Activated CD4-positive, alpha-beta T cell treated with anti-CD3 and anti-CD28 coated beads, Interleukin-2, amount 50 U/mL, for 24 hours (primary cell): ENCODE results near the gene TICRR.

Source experiments
- DNase-seq, 2 donors: peaks; one replicate each; pipeline ENCODE4 v3.0.0-alpha.2; 2020; ENCODE audit warnings: low read depth in 1 of 2, low spot score in 1 of 2

Gene TICRR

GRCh38 chr15:89672221-89673164 lies 97.2 kb downstream of the TICRR start:
- no peak for DNase-seq

DNA sequence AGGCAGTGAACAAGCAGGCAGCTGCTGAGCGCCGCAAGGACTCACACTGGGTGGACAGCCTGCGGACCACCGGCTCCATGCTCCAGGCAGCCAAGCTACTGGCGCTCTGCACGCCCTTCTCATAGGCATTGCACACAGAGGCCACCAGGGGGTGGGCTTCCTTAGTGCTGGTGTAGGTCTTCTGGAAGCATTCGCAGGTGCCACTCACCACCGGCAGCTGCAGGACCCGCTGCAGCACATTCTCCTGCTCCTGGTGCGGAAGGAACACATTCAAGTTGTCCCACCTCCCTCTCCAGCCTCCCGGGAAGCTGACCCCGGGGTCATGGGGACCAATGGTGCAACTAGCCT lies 97.9 kb downstream of the TICRR start:
- DNase-seq, result no peak

GRCh38 chr15:89674526-89674925 lies 99.3 kb downstream of the TICRR start:
- no peak for DNase-seq

DNA sequence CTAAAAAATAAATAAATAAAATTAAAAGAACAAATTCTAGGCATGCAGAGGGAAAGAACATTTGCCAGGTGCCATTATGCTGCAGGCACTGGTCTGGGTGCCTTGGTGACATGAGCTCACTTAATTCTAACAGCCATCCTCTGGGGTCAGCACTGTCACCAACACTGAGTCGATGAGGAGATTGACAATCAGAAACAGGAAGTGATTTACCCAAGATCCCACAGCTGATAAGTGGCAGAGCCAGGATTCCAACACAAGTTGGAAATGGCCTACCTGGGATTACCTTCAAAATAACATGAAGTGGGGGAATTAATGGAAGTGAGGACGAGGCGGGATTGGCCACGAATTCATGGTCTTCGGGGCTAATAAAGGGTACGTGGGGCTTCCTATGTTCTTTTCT lies 100.3 kb downstream of the TICRR start:
- no peak for DNase-seq

DNA sequence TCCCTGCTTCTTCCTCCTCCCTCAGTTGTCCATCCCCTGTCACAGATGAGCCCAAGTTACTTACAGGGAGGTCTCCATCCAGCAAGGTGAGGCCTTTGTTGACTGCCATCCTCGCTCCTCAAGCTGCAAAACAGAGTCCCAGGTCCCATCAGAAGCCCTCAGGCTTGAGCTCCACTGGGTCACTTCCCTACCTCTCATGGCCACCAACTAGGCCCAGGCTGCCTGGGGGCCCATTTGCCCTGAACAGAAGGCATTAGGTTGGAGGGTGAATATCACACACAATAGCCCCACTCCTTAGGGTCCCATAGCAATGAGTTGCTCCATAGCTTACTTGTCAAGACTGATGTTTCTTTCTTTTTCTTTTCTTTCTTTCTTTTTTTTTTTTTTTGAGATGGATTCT lies 102.1 kb downstream of the TICRR start:
- DNase-seq, result no peak
